ENCODE measurements around the gene DBF4.
"Not testable (repeated sequence)": the region's sequence is repeated elsewhere in the genome, so short reads cannot be mapped to it uniquely, and the experiment has no call there.

Gene DBF4

DNA sequence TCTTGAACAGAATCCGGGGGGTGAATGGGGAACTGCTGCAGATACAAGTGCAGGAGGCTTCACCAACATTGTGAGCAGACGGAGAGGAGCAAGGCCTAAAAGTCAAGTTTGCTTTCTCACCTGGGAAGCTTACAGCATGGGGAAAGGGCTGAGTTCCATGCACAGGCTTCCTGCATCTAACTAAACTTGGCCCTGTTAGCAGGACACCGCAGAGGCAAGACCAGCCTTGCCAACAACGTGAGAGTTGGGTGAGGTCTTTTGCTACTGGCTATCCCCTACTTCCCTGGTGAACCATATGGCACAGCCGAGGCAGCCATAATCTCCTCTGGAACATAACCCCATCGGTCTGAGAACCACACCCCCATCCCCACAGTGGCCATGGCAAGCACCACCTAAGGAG is 43.6 kb downstream of the DBF4 start:
- TF ChIP-seq, protein P1, sequence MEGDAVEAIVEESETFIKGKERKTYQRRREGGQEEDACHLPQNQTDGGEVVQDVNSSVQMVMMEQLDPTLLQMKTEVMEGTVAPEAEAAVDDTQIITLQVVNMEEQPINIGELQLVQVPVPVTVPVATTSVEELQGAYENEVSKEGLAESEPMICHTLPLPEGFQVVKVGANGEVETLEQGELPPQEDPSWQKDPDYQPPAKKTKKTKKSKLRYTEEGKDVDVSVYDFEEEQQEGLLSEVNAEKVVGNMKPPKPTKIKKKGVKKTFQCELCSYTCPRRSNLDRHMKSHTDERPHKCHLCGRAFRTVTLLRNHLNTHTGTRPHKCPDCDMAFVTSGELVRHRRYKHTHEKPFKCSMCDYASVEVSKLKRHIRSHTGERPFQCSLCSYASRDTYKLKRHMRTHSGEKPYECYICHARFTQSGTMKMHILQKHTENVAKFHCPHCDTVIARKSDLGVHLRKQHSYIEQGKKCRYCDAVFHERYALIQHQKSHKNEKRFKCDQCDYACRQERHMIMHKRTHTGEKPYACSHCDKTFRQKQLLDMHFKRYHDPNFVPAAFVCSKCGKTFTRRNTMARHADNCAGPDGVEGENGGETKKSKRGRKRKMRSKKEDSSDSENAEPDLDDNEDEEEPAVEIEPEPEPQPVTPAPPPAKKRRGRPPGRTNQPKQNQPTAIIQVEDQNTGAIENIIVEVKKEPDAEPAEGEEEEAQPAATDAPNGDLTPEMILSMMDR (IDR thresholded peaks at IDR 0.05; ENCODE audit: low read length, missing control alignments) = no peak
- DNase-seq (ENCODE audit: low read depth) = no peak
- H3K4me3 ChIP-seq (replicated peaks; ENCODE audit: low read depth, low read length) = no peak overlapping the region

DNA sequence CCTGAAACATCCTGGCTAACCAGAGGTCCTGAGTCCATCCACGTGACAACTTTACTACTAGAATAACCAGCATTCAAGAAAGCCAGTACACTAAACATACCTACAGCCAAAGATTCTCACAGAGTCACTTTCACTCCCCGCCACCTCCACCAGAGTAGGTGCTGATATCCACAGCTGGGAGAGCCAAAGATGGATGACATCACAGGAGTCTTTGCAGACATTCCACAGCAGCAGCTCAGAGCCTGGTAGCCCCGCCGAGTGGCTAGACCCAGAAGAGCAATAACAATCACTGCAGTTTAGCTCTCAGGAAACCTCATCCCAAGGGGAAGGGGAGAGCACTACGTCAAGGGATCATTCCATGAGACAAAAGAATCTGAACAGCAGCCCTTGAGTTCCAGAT is 44.3 kb downstream of the DBF4 start:
- TF ChIP-seq, protein P1 (IDR thresholded peaks at IDR 0.05; ENCODE audit: low read length, missing control alignments) = no peak
- peak; percentile 8 for DNase-seq (ENCODE audit: low read depth)
- no peak overlapping the region for H3K4me3 ChIP-seq (replicated peaks; ENCODE audit: low read depth, low read length)

DNA sequence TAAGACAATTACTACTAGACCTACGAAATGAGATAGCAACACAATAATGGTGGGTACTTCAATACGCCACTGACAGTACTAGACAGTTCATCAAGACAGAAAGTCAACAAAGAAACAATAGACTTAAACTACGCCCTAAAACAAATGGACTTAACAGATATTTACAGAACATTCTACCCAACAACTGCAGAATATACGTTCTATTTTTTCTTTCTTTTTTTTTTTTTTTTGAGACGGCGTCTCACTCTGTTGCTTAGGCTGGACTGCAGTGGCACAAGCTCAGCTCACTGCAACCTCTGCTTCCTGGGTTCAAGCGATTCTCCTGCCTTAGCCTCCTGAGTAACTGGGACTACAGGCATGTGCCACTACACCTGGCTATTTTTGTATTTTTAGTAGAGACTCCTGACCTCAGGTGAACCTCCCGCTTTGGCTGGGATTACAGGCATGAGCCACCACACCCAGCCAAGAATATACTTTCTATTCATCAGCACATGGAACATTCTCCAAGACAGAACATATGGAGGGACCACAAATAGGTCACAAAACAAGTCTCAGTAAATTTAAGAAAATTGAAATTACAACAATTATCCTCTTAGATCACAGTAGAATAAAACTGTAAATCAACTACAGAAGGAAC is 46.6 kb downstream of the DBF4 start:
- not testable (repeated sequence) for DNase-seq (ENCODE audit: low read depth); H3K4me3 ChIP-seq (replicated peaks; ENCODE audit: low read depth, low read length)

DNA sequence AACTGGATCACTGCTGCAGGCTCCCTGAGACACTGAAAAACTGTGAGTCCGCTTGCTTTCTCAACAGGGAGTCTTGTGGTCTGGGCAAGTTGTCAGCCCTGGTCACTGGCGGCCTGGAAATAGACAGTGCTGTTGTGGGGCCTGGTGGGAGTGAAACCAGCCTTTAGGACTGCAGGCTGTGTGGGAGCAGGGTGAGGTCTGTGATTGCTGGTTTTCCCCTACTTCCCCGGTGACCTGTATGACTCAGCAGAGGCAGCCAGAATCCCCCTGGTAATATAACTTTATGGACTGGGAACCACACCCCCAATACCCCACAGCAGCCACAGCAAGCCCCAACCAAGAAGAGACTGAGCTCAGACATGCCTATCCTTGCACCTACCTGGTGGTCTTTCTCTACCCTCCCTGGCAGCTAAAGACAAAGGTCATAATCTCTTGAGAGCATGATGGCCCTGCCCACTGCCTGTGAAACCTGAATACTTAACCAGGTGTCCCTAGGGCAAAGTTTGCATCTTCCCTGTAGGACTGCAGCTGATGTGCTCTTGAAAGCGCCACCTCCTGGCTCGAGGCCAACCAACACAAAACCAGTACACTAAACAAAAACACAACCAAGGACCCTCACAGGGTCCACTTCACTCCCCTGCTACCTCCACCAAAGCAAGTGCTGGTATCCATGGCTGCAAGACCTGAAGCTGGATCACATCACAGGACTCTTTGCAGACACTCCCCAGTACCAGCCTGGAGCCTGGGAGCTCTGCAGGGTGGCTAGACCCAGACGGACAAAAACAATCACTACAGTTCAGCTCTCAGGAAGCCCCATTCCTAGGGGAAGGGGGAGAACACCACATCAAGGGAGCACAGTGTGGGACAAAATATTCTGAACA is 50.5 kb downstream of the DBF4 start:
- peak; percentile 20 for DNase-seq (ENCODE audit: low read depth)
- TF ChIP-seq, protein P1 (IDR thresholded peaks at IDR 0.05; ENCODE audit: low read length, missing control alignments) = no peak
- H3K4me3 ChIP-seq (replicated peaks; ENCODE audit: low read depth, low read length) = no peak overlapping the region

DNA sequence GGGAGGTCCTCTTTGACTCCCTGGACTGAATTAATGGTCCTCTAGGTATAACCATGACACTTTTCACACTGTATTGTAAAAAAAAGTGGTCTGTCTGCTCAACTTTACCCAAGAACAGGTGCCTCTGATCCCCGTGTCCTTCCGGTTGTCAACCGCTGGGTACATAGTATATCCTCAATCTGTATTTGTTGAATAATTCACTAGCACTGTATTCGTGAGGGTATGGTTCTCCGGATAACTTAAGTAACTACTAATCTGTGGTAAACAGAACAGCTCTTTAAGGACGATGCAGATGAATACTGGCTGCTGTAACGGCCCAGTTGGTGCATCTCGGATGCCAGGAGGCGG is 57.3 kb downstream of the DBF4 start:
- no peak for DNase-seq (ENCODE audit: low read depth)
- H3K4me3 ChIP-seq (replicated peaks; ENCODE audit: low read depth, low read length) = peak overlapping the region; percentile 65
- TF ChIP-seq, protein P1 (IDR thresholded peaks at IDR 0.05; ENCODE audit: low read length, missing control alignments) = no peak

DNA sequence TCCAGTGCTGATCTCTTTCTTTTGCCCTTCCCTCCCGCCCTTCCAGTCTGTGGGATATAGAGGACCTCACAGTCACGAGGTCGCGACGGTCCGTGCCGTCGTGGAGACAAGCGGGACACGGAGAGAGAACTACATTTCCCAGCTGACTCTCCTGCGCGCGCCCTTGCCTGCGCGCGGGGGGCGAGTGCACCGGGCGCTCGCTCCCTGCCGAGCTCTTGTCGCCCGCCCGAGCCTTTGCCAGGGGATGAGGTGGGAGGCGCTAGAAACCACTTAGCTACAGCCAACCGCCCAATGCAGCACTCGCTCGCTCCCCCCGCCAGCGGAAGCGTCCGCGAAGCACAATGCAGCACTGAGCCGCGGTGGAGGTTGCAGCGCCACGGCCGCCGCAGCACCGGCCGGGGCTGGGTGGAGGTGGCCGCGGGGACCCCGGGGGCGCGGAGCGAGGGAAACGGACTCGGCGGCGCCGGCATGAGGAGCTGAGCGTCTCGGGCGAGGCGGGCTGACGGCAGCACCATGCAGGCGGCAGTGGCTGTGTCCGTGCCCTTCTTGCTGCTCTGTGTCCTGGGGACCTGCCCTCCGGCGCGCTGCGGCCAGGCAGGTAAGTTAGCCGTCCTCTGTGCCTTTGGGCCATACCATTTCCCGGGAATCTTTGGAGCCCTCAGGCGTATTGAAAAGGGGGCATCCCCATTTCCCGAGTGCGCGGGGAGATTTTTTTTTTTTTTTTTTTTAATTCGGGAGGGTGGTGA is 57.8 kb downstream of the DBF4 start, which contains the start of gene ADAM22:
Gene ADAM22, plus strand, starts transcription at position 299 of the 746 bp plus-strand sequence. Its CDS starts 215 bp downstream, at position 514.
- H3K4me3 ChIP-seq (replicated peaks; ENCODE audit: low read depth, low read length) = peak within 1 kb of the TSS; percentile 65
- TF ChIP-seq, protein P1 (IDR thresholded peaks at IDR 0.05; ENCODE audit: low read length, missing control alignments) = no peak
- peak; percentile 85 for DNase-seq (ENCODE audit: low read depth)
